Panc1 (cell line): Measurements from ENCODE around the gene SLC25A39.

Source experiments
- TF ChIP-seq, protein P1 (sequence below): fragments of 450-650 bp; IDR thresholded peaks from 2 replicates; pipeline ENCODE4 v1.5.1; 2017; ENCODE audit warnings: mild to moderate bottlenecking
- TF ChIP-seq, protein P2 (sequence below), 2 experiments: IDR thresholded peaks; 2 replicates each; pipeline ENCODE4 v1.6.1; 2011 to 2012; ENCODE audit warnings: low read depth in 2 of 2, control low read depth in 1 of 2, low read length in 1 of 2, mild to moderate bottlenecking in 1 of 2, moderate library complexity in 1 of 2; ENCODE audit not compliant: insufficient read depth in 1 of 2

DNA sequence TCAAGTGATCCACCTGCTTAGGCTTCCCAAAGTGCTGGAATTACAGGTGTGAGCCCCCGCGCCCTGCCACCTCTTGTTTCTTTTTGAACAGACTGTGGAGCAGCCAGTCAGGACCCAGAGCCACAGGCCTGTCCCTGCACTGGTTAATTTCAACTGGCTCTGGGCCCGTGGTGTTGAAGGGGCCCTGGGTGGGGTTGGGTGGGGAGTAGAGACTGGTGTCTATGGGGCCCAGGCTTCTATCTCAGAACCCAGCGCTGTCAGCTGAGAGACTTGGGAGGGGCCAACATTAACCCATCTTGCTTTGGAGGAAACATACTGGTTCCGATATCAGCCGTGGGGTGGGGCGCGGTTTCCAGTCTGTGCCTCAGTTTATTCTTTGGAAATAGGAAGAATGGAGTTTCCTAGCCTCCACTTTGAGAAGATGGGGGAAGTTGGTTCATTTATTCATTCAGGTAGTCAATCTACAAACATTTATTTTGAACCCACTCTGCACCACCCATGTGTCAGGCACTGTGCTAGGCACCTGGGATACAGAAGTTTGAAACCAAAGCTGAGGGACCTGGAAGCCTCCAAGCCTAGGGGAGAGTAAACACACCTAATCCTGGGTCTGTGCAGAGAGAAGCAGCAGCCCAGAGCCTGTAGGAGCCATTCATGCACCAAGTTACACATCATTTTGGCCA is 41.1 kb downstream of the SLC25A39 start:
- TF ChIP-seq, protein P1, sequence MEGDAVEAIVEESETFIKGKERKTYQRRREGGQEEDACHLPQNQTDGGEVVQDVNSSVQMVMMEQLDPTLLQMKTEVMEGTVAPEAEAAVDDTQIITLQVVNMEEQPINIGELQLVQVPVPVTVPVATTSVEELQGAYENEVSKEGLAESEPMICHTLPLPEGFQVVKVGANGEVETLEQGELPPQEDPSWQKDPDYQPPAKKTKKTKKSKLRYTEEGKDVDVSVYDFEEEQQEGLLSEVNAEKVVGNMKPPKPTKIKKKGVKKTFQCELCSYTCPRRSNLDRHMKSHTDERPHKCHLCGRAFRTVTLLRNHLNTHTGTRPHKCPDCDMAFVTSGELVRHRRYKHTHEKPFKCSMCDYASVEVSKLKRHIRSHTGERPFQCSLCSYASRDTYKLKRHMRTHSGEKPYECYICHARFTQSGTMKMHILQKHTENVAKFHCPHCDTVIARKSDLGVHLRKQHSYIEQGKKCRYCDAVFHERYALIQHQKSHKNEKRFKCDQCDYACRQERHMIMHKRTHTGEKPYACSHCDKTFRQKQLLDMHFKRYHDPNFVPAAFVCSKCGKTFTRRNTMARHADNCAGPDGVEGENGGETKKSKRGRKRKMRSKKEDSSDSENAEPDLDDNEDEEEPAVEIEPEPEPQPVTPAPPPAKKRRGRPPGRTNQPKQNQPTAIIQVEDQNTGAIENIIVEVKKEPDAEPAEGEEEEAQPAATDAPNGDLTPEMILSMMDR: no peak
- TF ChIP-seq, protein P2, sequence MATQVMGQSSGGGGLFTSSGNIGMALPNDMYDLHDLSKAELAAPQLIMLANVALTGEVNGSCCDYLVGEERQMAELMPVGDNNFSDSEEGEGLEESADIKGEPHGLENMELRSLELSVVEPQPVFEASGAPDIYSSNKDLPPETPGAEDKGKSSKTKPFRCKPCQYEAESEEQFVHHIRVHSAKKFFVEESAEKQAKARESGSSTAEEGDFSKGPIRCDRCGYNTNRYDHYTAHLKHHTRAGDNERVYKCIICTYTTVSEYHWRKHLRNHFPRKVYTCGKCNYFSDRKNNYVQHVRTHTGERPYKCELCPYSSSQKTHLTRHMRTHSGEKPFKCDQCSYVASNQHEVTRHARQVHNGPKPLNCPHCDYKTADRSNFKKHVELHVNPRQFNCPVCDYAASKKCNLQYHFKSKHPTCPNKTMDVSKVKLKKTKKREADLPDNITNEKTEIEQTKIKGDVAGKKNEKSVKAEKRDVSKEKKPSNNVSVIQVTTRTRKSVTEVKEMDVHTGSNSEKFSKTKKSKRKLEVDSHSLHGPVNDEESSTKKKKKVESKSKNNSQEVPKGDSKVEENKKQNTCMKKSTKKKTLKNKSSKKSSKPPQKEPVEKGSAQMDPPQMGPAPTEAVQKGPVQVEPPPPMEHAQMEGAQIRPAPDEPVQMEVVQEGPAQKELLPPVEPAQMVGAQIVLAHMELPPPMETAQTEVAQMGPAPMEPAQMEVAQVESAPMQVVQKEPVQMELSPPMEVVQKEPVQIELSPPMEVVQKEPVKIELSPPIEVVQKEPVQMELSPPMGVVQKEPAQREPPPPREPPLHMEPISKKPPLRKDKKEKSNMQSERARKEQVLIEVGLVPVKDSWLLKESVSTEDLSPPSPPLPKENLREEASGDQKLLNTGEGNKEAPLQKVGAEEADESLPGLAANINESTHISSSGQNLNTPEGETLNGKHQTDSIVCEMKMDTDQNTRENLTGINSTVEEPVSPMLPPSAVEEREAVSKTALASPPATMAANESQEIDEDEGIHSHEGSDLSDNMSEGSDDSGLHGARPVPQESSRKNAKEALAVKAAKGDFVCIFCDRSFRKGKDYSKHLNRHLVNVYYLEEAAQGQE (IDR thresholded peaks at IDR 0.05; ENCODE audit: insufficient read depth in 1 of 2, low read depth in 2 of 2, low read length in 1 of 2): no peak
